HG03039 (cell line): ENCODE results near the gene VPS50.
"Not testable (repeated sequence)": the region's sequence is repeated elsewhere in the genome, so short reads cannot be mapped to it uniquely, and the experiment has no call there.

Source experiments
- ATAC-seq: cut with Tn5 transposase; IDR thresholded peaks from one replicate; pipeline ENCODE4 v1.9.1; 2021; ENCODE audit warnings: mild to moderate bottlenecking, moderate library complexity; ENCODE audit not compliant: unreplicated experiment

VPS50 gene

DNA sequence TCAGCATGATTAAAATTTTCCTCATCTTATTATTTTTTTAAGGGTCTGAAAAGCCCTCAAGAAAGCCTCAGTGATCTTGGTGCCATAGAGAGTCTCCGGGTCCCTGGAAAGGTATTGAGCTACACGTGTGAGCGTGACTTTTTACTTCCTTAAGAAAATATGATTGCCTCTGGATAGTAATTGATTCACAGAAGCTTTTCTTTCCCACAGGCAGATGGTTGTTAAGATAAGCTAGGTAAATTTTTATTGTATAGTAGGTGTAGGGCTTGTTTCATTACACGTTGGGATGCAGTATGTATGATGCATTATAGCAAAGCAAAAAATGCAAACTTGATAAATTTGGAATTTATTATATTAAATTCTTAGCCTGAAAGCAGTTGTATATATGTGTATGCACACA lies 7.7 kb downstream of the VPS50 start:
- ATAC-seq, result no peak

DNA sequence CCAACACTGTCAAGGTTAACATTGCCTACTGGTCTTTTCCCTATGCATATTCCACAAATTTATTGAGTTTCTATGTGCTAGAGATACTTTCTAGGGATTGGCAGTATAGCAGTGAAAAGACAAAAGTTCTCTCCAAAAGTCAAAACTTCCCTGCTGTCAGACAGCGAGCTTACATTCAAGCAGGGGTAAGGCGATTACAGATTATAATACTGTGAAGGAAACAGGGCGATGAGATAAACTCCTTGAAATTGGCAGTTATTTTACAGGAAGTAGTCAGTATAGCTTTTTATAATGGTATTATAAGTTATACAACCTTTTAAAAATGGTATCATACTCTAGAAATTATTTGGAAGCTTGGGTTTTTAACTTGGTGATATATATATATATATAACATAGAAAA lies 9.9 kb downstream of the VPS50 start:
- no peak for ATAC-seq

DNA sequence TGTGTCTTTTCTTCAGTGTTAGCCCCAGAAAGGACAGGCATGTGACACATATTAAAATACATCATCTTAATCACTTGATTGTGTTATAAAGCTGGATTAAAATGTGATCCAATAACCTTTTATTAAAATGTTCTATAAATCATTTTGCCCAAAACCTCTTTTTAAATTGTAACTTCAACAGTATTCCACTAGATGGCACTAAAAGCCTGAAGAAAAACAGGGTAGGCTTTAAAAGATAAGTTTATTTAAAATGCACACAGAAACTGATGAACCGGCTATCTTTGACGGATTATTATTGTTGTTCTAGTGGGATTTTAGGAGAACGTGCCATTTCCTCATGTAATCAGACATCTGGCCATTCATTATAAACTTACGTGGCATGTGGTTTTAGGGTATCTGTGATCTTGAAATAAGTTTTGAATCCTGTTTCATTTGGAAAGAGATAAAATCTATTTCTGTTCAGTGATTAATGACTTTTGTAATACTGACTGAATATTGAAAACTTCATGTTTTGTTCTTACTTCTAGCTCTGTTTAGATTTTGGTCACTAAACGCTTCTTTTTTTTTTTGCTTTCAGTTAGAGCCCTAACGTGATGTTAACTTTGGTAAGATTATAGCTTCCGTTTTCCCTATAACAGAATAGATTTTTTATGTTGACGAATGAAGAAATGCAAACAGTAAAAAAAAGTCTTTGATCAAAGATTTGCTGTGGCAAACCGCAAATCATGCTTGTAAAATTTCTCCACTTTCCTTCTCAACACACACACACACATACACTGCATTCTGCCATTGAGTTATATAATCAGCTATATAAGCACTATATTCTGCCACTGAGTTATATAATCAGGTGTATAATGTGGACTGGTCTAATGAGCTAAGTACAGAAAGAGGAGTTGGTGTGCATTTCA lies 13.6 kb downstream of the VPS50 start:
- ATAC-seq, result no peak

DNA sequence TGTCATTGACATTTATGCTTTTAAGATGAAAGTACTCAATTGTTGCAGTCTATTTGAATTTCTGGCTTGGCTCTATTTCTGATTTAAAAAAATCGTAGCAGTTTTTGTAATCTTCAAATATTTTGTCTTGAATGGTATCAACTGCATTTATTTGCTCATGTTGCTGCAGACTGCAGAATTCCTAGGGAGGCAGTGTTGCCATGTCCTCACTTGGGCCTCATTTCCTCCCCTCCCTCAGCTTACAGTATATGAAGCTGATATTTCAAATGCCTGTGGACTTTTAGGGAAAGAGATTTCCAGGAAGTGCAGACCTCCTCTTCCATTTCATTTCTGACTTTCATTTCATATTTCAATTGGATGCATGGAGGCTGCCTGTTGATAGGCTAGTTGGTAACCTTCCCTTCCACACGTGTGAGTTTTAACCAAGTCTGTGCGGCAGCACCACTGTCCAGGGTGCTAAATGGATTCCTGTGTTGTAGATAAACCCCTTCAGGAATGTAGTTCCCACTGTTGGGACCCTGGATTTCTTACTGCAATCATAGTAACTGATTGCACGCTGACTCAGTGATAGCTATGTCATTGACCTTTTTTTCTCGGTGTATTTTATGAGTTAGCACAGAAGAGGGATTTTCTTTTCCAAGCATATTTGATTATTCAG lies 17.5 kb downstream of the VPS50 start:
- ATAC-seq, result no peak

DNA sequence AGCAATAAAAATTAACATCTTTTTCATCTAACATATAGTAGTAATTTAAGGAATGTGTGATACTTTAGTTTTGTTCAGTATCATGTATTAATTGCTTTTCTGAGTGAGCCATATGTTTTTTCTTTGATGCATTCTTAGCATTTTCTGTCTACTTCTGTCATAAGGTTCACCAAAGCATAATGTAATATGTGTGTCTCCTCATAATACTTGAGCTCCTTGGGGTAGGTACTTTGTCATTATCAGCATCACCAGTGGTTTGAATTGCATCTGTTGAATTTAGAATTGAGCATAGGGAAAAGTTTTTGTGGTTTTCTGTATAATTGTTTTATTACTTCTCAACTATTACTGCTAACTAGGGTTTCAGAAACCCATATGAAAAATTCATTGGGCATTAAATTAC lies 26.5 kb downstream of the VPS50 start:
- no peak for ATAC-seq

DNA sequence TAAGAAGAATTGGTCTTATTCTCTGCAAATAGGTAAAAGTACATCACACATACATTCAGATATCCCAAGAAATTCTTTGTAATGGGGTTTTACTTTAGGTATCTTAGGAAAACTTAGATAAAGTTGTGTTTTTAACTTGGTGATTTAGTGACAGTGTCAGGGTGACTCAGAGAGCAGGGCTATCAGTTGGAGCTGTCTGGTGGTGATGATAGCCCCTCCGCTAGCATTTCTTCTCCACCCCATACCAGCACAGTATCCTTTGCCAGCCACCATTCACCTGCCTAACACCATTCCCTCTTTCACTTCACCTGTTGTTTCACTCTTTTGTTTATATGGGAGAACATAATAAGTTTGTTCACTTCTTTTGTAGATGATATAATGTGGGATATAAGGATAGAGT lies 30.4 kb downstream of the VPS50 start:
- no peak for ATAC-seq

DNA sequence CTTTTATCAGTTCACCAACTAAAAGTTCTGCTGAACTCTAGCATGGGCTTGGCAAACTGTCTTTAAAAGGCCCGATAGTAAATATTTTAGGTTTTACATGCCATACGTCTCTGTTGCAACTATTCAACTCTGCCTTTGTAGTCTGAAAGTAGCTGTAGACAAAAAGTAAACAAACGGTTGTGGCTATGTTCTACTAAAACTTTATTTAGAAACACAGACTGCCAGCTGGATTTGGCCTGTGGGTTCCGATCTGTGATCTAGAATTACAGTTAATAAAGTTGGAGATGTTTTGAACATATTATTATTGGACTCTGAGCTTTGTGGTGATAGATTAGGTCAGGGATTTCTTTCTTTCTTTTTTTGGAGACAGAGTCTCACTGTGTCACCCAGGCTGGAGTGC lies 33.1 kb downstream of the VPS50 start:
- no peak for ATAC-seq

DNA sequence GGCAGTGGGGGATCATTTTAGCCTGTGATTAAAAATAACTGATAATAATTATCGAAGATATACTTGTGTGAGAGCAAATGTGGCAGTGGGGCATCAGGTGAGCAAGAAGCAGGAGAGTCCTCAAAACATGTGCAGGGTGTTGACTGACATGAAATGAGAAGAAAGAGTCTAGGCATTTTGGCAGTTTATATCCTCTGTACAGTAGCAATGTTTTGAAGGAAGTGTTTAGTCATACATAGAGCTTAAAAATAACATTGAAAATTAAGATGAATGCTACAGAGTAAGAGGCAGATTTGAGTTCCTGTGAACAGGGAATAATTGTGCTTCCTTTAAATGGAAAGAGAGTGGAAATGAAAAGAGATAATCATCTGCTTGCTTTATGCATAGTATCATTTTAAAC lies 47.4 kb downstream of the VPS50 start:
- no peak for ATAC-seq

DNA sequence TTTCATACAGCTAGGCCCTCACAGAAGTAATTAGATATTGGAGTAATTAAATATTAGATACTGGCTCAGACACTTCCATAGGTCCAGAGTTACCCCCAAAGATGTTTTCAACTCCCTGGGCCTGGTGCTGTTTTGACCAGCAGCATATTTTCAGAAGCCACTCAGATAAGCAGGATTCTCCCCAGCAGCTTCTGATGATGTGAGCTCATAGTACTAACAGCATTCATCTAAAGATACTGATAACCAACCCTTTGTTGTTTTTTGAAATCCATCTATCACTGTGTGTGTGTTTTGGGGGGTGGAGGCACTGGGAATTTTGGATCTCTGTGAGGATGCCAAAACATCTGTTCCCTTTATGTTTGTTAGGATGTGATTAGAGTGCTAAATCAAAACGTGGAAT lies 52.7 kb downstream of the VPS50 start:
- no peak for ATAC-seq

DNA sequence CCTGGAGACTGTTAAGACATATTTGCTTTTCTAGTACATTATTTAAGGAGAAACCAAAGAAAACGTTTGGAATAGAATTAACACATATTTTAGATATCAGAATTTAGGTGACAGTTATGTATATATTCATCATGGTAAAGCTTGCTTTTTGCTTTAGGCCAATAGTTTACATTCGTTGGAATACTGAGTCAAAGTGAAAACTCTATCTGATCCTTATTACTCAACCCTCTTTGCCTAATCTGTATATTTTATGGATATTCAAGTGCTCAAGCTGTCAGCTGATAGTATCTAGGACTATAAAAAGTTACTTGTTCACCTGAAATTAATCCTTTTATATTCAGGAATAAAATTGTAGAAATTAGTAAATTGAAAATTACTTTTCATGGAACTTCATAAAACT lies 61.1 kb downstream of the VPS50 start:
- ATAC-seq, result no peak

DNA sequence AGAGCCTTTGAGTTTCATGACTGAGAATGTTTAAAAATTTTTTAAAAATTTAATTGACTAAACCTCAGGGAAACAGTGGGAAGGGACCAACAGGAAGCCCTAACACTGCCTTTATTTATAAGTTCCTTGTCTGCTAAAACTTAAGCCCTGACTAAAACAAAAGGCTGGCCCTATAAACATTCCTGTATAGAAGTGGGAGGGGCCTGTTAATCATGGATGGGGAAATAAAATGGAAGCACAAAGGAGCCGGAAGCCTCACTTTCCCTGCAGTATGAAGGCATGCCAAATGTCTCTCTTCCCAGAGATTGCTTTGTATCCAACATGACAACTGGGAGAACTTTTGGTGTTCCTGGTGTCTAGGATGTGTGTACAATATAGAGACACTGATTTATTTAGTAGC lies 66.0 kb downstream of the VPS50 start:
- ATAC-seq, result no peak

DNA sequence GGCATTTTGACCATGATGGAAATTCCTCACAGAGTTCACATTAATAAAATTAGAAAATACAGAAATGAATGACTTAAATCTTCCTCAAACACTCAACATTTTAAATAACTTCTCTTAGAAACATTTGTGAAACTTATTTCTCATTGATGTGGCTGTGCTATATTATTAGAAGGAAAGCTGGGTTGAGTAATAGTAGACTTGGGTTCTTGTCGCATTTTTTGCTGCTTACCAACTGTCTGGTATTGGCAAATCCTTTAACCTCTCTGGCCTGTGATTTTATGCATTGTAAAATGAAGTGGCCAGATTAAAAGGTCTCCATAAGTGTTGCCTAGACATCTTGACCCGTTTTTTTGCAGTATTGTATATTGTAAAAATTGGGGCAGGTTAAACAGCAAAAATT lies 66.5 kb downstream of the VPS50 start:
- ATAC-seq, result no peak

DNA sequence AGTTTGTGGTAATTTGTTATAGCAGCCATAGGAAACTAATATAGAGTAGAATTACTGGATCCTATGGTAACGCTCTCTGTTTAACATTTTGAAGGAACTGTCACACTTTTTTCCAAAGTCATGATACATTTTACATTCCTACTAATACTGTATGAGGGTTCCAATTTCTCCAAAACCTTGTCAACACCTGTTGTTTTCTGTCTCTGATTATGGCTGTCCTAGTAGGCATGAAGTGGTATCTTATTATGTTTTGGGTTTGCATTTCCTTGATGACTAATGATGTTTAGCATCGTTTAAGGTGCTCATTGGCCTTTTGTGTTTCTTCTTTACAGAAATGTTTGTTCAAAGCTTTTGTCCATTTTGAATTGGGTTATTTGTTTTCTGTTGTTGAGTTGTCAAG lies 69.6 kb downstream of the VPS50 start:
- ATAC-seq, result no peak

DNA sequence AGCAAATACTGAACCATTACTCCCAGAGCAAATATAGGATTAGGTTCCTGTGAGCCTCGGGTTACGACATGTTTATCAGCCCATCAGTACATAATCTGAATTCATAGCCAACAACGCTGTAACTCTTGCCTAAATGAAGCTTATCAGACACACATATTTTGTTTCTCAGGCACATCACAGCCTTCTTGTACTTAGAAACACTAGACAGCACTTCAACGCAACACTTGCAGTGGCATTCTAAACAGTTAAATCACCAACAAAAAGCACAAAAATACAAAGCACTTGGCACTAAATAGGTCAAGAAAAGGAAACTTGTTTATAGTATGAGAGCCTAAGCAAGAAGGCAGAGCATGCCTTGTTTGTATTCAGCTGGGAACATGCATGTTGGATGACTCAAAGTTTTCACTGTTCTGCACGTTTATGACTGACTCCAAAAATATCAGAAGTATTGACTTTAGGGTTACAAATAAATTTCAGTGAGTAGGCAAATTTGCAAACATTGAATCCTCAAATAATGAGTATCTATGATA lies 75.0 kb downstream of the VPS50 start:
- ATAC-seq, result no peak

DNA sequence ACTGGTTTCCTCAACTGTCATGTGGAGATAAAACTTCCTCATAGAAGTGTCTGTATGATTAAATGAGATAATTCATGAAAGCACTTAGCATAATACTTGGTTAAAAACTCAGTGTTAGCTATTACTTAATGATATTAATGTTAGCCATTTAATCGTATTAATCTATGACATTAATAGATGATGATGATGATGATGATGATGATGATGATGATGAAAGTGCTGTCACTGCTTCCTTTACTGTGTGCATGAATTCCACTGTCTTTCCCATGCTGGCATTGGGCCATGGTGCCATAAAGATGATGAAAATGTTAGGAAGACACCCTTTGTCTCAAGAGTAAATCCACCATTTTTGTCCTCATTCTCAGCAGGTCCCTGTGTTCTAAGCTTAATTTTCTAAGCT lies 75.8 kb downstream of the VPS50 start:
- ATAC-seq, result no peak

DNA sequence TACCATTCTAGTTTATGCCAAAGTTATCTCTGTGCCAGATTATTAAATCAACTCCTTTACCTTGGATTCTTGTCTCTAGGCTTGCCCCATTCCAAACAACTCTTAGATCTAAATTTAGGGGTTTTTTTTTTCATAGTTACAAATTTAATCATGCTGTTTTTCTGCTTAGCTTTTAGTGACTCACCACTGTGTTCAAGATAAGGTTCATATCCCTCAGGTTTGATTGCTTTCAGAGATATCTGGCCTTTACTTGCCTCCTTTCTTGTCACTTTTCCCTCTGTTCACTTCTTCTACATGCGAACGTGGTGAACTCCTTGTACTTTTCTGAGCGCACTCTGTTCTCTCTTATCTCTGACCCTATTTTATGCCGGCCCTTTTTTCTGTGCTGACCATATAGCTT lies 78.2 kb downstream of the VPS50 start:
- ATAC-seq, result no peak

DNA sequence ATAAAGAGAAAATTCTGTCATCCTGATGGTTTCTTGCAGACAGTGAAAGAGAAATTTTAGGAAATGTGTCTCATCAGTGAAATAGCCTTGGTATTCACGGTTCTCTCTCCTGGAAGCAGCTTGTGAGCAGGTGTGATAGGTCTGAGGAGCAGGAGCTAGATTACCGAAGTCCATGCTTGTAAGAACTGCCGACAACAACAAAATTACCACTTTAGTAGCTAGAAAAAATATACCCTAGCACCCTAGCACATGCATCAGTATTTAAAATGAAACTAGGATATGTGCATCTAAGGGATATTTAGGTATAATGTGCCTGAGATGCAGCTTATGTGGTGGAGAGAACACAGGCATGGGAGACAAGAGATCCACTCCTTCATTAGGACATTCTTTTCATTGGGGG lies 82.3 kb downstream of the VPS50 start:
- no peak for ATAC-seq

DNA sequence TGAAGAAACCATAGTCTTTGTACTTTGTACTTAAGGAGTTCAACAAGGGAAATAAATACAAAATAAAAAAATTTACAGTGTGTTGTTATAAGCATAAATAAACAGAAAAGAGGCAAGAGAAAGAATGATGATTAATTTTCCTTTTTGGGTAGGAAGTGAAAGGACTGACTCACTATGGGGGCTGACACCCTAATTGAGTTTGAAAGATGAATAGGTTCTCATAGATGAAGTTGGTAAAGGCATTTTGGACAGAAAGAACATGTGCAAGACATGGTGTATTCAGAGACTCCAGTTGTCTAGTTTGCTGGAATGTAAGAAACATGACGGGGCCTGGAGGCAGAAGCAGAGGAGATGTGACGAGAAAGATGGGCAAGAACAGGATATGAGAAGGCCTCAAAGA lies 83.7 kb downstream of the VPS50 start:
- ATAC-seq, result no peak

DNA sequence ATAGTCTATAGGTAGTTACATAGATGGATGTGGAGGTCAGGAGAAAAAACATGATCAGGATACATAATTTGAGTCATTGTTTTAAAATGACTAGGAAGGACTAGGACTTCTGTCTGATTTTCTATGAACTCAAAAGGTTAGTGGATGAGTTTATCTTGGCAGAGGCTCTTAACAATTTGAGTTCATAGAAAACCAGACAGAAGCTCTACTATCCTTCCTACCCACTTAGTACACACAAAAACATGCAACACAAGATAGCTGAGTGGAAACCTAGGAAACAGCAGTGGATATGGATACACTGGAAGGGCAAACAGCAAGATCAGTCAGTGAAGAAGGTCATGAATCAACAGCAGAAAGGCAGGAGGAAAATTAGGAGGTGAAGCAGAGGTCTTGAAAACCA lies 84.6 kb downstream of the VPS50 start:
- ATAC-seq, result no peak

DNA sequence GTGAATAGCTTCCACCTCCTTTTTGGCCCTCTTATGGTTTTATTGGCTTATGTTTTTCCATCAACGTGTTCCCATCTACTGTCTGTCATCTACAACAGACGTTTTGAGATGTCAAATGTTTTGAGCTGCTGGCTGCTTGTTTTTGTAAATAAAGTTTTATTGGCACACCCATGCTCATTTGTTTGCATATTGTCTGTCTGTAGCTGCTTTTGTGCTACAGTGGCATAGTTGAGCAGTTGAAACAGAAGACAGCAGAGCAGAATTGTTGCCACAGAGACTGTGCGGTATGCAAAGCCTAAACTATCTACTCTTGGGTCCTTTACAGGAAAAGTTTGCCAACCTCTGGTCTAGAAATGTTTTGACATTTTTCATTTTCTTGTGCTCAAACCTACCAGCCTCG lies 88.7 kb downstream of the VPS50 start:
- no peak for ATAC-seq

DNA sequence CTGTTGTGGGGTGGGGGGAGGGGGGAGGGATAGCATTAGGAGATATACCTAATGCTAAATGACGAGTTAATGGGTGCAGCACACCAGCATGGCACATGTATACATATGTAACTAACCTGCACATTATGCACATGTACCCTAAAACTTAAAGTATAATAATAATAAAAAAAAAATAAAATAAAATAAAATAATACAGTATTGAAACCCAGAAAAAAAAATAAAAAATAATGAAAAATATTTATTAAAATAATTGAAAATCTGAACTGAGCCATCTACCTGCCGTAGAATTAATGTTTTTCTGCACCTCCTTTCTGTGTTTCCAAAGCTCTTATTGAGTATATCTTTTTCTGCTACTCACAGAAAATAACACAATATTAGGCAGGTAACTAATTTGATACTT lies 94.1 kb downstream of the VPS50 start:
- ATAC-seq, result not testable (repeated sequence)

DNA sequence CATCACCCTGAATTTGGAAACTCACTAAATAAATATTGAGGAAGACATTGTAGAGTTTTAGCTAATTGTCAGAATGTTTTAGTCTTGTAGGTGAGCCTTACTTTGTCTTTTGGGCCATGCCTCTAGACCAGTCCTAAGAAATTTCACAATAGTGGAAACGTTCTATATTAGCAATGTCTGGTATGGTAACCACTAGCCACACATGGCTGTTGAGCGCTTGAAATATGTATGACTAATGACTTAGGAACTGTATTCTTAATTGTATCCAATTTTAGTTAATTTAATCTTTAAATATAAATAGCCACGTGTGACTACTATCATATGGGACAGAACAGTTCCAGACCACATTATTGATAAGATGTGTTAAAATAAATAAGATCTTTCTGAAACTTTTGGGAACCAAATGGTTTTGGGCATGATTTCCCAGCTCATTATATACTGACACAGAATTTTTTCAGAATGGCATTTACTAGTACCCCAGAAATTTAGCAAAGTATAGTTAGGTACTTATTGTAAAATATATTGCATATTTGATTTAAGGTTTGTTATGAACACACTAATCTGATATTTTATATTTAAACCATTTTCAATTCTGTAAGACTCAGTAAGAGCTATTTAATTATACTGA lies 95.0 kb downstream of the VPS50 start:
- no peak for ATAC-seq
